Trophoblast cell (in vitro differentiated cells and primary cell): ENCODE data around the gene FASTKD3.

Experiments used
- DNase-seq, 2 donors: peaks; one replicate each; pipeline ENCODE4 v3.0.0-alpha.2; 2016
- H2AFZ ChIP-seq: 2 replicates; pipeline ENCODE4 v1.6.1; 2013; ENCODE audit warnings: low read length, moderate library complexity, mild to moderate bottlenecking; ENCODE audit not compliant: insufficient read depth, poor library complexity
- H2AK5ac ChIP-seq: 2 replicates; pipeline ENCODE4 v1.6.1; 2013; ENCODE audit warnings: mild to moderate bottlenecking, low read length
- H2BK120ac ChIP-seq: 2 replicates; pipeline ENCODE4 v1.6.1; 2013; ENCODE audit warnings: low read length, mild to moderate bottlenecking, moderate library complexity; ENCODE audit not compliant: insufficient read depth, poor library complexity
- H2BK12ac ChIP-seq: 2 replicates; pipeline ENCODE4 v1.6.1; 2013; ENCODE audit warnings: mild to moderate bottlenecking, low read length, moderate library complexity
- H2BK5ac ChIP-seq: 2 replicates; pipeline ENCODE4 v1.6.1; 2013; ENCODE audit warnings: low read length, low read depth, moderate library complexity, mild to moderate bottlenecking; ENCODE audit not compliant: poor library complexity
- H3K14ac ChIP-seq: 2 replicates; pipeline ENCODE4 v1.6.1; 2013; ENCODE audit warnings: mild to moderate bottlenecking, low read length
- H3K18ac ChIP-seq: 2 replicates; pipeline ENCODE4 v1.6.1; 2013; ENCODE audit warnings: mild to moderate bottlenecking, low read length
- H3K23ac ChIP-seq: 2 replicates; pipeline ENCODE4 v1.6.1; 2013; ENCODE audit warnings: low read length
- H3K27ac ChIP-seq: 2 replicates; pipeline ENCODE4 v1.5.1; 2013; ENCODE audit warnings: low read depth, mild to moderate bottlenecking, inconsistent platforms, low read length, moderate library complexity
- H3K27me3 ChIP-seq: 2 replicates; pipeline ENCODE4 v1.6.1; 2013; ENCODE audit warnings: inconsistent platforms, mild to moderate bottlenecking, low read length, moderate library complexity; ENCODE audit not compliant: insufficient read depth
- H3K36me3 ChIP-seq, 2 experiments: 1 replicate in 1 of 2; 2 replicates in 1 of 2; pipeline ENCODE4 v1.6.1; 2013; ENCODE audit warnings: low read length in 2 of 2, mild to moderate bottlenecking in 2 of 2, moderate library complexity in 1 of 2; ENCODE audit not compliant: insufficient read depth in 2 of 2, control insufficient read depth in 1 of 2
- H3K4ac ChIP-seq: 2 replicates; pipeline ENCODE4 v1.6.1; 2013; ENCODE audit warnings: low read depth, mild to moderate bottlenecking, low read length, moderate library complexity
- H3K4me1 ChIP-seq, 2 experiments: 1 replicate in 1 of 2; 2 replicates in 1 of 2; pipeline ENCODE4 v1.6.1; 2013; ENCODE audit warnings: low read length in 2 of 2, mild to moderate bottlenecking in 2 of 2, moderate library complexity in 1 of 2; ENCODE audit not compliant: insufficient read depth in 2 of 2, control insufficient read depth in 1 of 2
- H3K4me2 ChIP-seq: 2 replicates; pipeline ENCODE4 v1.6.1; 2013; ENCODE audit warnings: inconsistent platforms, mild to moderate bottlenecking, low read length, moderate library complexity
- H3K4me3 ChIP-seq: 2 replicates; pipeline ENCODE4 v1.5.1; 2013; ENCODE audit warnings: mild to moderate bottlenecking, low read depth, low read length, inconsistent platforms
- H3K79me1 ChIP-seq: one replicate; pipeline ENCODE4 v1.6.1; 2013; ENCODE audit warnings: low read length
- H3K79me2 ChIP-seq: 2 replicates; pipeline ENCODE4 v1.6.1; 2013; ENCODE audit warnings: low read length, mild to moderate bottlenecking; ENCODE audit not compliant: control insufficient read depth, insufficient read depth, poor library complexity
- H3K9ac ChIP-seq: 2 replicates; pipeline ENCODE4 v1.6.1; 2013; ENCODE audit warnings: mild to moderate bottlenecking, low read length
- H3K9me3 ChIP-seq: 2 replicates; pipeline ENCODE4 v1.6.1; 2013; ENCODE audit warnings: low read depth, mild to moderate bottlenecking, control low read depth, inconsistent platforms, low read length; ENCODE audit not compliant: insufficient read depth
- H4K12ac ChIP-seq: 2 replicates; pipeline ENCODE4 v1.6.1; 2013; ENCODE audit warnings: low read depth, mild to moderate bottlenecking, low read length, moderate library complexity
- H4K8ac ChIP-seq: 2 replicates; pipeline ENCODE4 v1.6.1; 2013; ENCODE audit warnings: low read depth, mild to moderate bottlenecking, low read length, moderate library complexity
- H4K91ac ChIP-seq: one replicate; pipeline ENCODE4 v1.6.1; 2013; ENCODE audit warnings: low read depth, mild to moderate bottlenecking, low read length, moderate library complexity
- WGBS: extraction: QIAGEN DNeasy Blood & Tissue Kit; methylation state at CpG from one replicate; pipeline ENCODE4 v1.1.7; 2013; ENCODE audit warnings: missing lambda C conversion rate; ENCODE audit not compliant: insufficient read length, insufficient coverage; ENCODE audit errors: extremely low coverage; 5-methylcytosine and 5-hydroxymethylcytosine counted together

The FASTKD3 gene

GRCh38 chr5:7814816-7815215 lies 54.0 kb downstream of the FASTKD3 start:
- H3K4ac ChIP-seq, result no peak overlapping the region
- no peak overlapping the region for H3K4me2 ChIP-seq
- H3K9ac ChIP-seq, result no peak overlapping the region
- no peak overlapping the region for H2BK5ac ChIP-seq
- no peaks in the 10 kb centered on the region for H3K79me1 ChIP-seq
- no peak overlapping the region for H4K91ac ChIP-seq
- H3K4me1 ChIP-seq, result peaks cover 0 to 2% of the 10 kb centered on the region in 2 experiments
- no peak overlapping the region for H2AK5ac ChIP-seq
- DNase-seq, result peak; percentile 64 to 80
- no peak overlapping the region for H2AFZ ChIP-seq
- no peaks in the 10 kb centered on the region for H3K27me3 ChIP-seq
- no peaks in the 10 kb centered on the region for H3K9me3 ChIP-seq
- H4K12ac ChIP-seq, result no peak overlapping the region
- no peak overlapping the region for H3K14ac ChIP-seq
- H2BK120ac ChIP-seq, result no peak overlapping the region
- no peak overlapping the region for H3K4me3 ChIP-seq
- H3K79me2 ChIP-seq, result no peaks in the 10 kb centered on the region
- WGBS, result no CpG with 5 or more reads among the region's 10 CpGs
- H4K8ac ChIP-seq, result no peak overlapping the region
- H3K18ac ChIP-seq, result no peak overlapping the region
- no peak overlapping the region for H2BK12ac ChIP-seq
- no peak overlapping the region for H3K27ac ChIP-seq
- H3K23ac ChIP-seq, result no peak overlapping the region
- H3K36me3 ChIP-seq, result no peaks in the 10 kb centered on the region

DNA sequence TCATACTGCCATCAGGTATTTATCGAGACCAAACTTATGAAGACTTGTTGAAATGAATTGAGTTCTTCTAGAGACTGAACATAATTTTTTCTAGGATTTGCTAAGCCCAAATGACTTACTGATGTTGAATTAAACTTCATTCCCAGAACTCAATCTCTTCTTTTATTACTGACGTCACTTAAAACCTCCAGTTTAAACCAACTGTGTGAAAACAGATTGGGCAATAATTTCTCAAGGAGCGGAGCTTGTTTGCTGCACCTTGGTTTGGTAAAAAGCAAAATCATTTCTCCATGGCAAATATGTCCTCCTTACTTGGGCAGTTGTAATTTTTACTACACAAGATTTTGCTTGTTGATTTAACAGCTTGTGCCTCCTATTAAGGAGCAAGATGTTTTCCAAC lies 55.3 kb downstream of the FASTKD3 start:
- no peaks in the 10 kb centered on the region for H3K79me1 ChIP-seq
- H3K4me3 ChIP-seq, result no peak overlapping the region
- no peak overlapping the region for H3K18ac ChIP-seq
- peak in 1 of 2 donors; percentile 9 for DNase-seq
- no CpG with 5 or more reads among the region's 3 CpGs for WGBS
- H2AFZ ChIP-seq, result no peak overlapping the region
- H3K4me1 ChIP-seq, result peaks cover 0 to 2% of the 10 kb centered on the region in 2 experiments
- H3K14ac ChIP-seq, result no peak overlapping the region
- no peak overlapping the region for H3K4me2 ChIP-seq
- no peak overlapping the region for H4K8ac ChIP-seq
- H4K91ac ChIP-seq, result no peak overlapping the region
- H3K27ac ChIP-seq, result no peak overlapping the region
- no peaks in the 10 kb centered on the region for H3K27me3 ChIP-seq
- H2AK5ac ChIP-seq, result no peak overlapping the region
- H3K23ac ChIP-seq, result no peak overlapping the region
- H3K79me2 ChIP-seq, result no peaks in the 10 kb centered on the region
- H3K9me3 ChIP-seq, result no peaks in the 10 kb centered on the region
- no peak overlapping the region for H2BK5ac ChIP-seq
- no peaks in the 10 kb centered on the region for H3K36me3 ChIP-seq
- no peak overlapping the region for H3K9ac ChIP-seq
- no peak overlapping the region for H2BK120ac ChIP-seq
- H4K12ac ChIP-seq, result no peak overlapping the region
- no peak overlapping the region for H2BK12ac ChIP-seq
- no peak overlapping the region for H3K4ac ChIP-seq

GRCh38 chr5:7813007-7813406 lies 55.8 kb downstream of the FASTKD3 start:
- no peak overlapping the region for H2BK120ac ChIP-seq
- H3K27ac ChIP-seq, result no peak overlapping the region
- no peak overlapping the region for H2BK5ac ChIP-seq
- H4K91ac ChIP-seq, result no peak overlapping the region
- H3K4me2 ChIP-seq, result no peak overlapping the region
- no CpG with 5 or more reads among the region's 2 CpGs for WGBS
- H3K4ac ChIP-seq, result no peak overlapping the region
- no peak overlapping the region for H3K4me3 ChIP-seq
- no peaks in the 10 kb centered on the region for H3K36me3 ChIP-seq
- H3K9me3 ChIP-seq, result no peaks in the 10 kb centered on the region
- H3K27me3 ChIP-seq, result no peaks in the 10 kb centered on the region
- no peak overlapping the region for H2AFZ ChIP-seq
- H3K4me1 ChIP-seq, result peaks cover 0 to 2% of the 10 kb centered on the region in 2 experiments
- H2AK5ac ChIP-seq, result no peak overlapping the region
- no peak overlapping the region for H2BK12ac ChIP-seq
- no peak overlapping the region for H4K12ac ChIP-seq
- no peaks in the 10 kb centered on the region for H3K79me2 ChIP-seq
- H4K8ac ChIP-seq, result no peak overlapping the region
- H3K79me1 ChIP-seq, result no peaks in the 10 kb centered on the region
- no peak overlapping the region for H3K9ac ChIP-seq
- peak; percentile 16 to 72 for DNase-seq
- no peak overlapping the region for H3K18ac ChIP-seq
- H3K14ac ChIP-seq, result no peak overlapping the region
- H3K23ac ChIP-seq, result no peak overlapping the region

- no peak overlapping the region for H3K27ac ChIP-seq
- H3K23ac ChIP-seq, result no peak overlapping the region
- no peak overlapping the region for H3K18ac ChIP-seq
- no peak overlapping the region for H2AFZ ChIP-seq
- H3K4me1 ChIP-seq, result peaks cover 0 to 2% of the 10 kb centered on the region in 2 experiments
- H3K4ac ChIP-seq, result no peak overlapping the region
- no peaks in the 10 kb centered on the region for H3K27me3 ChIP-seq
- no peak overlapping the region for H3K9ac ChIP-seq
- no peaks in the 10 kb centered on the region for H3K79me2 ChIP-seq
- no peaks in the 10 kb centered on the region for H3K36me3 ChIP-seq
- no peak overlapping the region for H2BK120ac ChIP-seq
- H2BK12ac ChIP-seq, result no peak overlapping the region
- no peak for DNase-seq
- H3K14ac ChIP-seq, result no peak overlapping the region
- no peaks in the 10 kb centered on the region for H3K79me1 ChIP-seq
- H4K8ac ChIP-seq, result no peak overlapping the region
- WGBS, result no CpG with 5 or more reads among the region's 5 CpGs
- H3K4me2 ChIP-seq, result no peak overlapping the region
- no peaks in the 10 kb centered on the region for H3K9me3 ChIP-seq
- H3K4me3 ChIP-seq, result no peak overlapping the region
- no peak overlapping the region for H2AK5ac ChIP-seq
- H4K91ac ChIP-seq, result no peak overlapping the region
- H4K12ac ChIP-seq, result no peak overlapping the region
- H2BK5ac ChIP-seq, result no peak overlapping the region
Observed at GRCh38 chr5:7811715-7812114, 57.1 kb downstream of the FASTKD3 start.
